Effector memory CD8-positive, alpha-beta T cell (primary cell): ENCODE data around the gene MOB3B.

Source experiments
- ATAC-seq: fragments of 150-1000 bp; cut with Tn5 transposase; replicated peaks from 2 replicates; pipeline ENCODE4 v1.10.0; 2021; ENCODE audit warnings: mild to moderate bottlenecking, moderate library complexity
- DNase-seq, 3 experiments: peaks; one replicate each; pipeline ENCODE4 v3.0.0; 2021
- H3K27ac Mint-ChIP-seq, 2 donors: one replicate each; pipeline ENCODE4 v1.8.0; 2022; ENCODE audit warnings: mild to moderate bottlenecking in 2 of 2, mixed read lengths in 2 of 2, moderate library complexity in 2 of 2
- H3K27me3 Mint-ChIP-seq, 2 donors: one replicate each; pipeline ENCODE4 v1.8.0; 2022; ENCODE audit warnings: mixed read lengths in 2 of 2
- H3K36me3 Mint-ChIP-seq: one replicate; pipeline ENCODE4 v1.8.0; 2022; ENCODE audit warnings: mild to moderate bottlenecking, moderate library complexity, mixed read lengths; ENCODE audit not compliant: insufficient read depth
- H3K4me1 Mint-ChIP-seq, 2 donors: one replicate each; pipeline ENCODE4 v1.8.0; 2022; ENCODE audit warnings: low read depth in 2 of 2, mixed read lengths in 2 of 2
- H3K4me3 Mint-ChIP-seq, 2 donors: one replicate each; pipeline ENCODE4 v1.8.0; 2022; ENCODE audit warnings: mild to moderate bottlenecking in 2 of 2, mixed read lengths in 2 of 2, moderate library complexity in 2 of 2
- H3K9me3 Mint-ChIP-seq, 2 donors: one replicate each; pipeline ENCODE4 v1.8.0; 2022; ENCODE audit warnings: mixed read lengths in 2 of 2

Gene MOB3B

DNA sequence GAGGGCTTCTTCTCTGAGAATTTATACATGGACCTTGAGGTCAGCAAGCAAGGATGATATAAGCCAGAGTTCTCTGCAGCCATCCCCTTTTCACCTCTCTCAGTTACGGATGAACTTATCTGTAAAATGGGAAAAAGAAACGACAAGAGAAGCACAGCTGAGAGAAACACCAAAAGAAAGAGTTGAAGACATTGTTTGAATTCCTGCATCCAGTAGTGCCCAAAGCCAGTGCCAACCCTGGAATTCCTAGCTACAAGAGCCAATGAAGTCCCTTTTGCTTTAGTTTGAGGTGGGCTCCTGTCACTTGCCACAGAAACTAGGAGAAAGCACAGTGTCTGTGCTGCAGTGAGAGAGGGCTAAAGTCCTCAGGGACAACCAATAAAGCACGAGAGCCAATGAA lies 6.6 kb upstream of the MOB3B start:
- Mint-ChIP-seq H3K27me3 (no peaks in the 10 kb centered on the region), H3K36me3 (no peaks in the 10 kb centered on the region), H3K9me3 (no peaks in the 10 kb centered on the region), H3K4me1 (no peaks in the 10 kb centered on the region), H3K4me3 (no peak overlapping the region), H3K27ac (no peak overlapping the region)
- ATAC-seq (no peak), DNase-seq (no peak)

DNA sequence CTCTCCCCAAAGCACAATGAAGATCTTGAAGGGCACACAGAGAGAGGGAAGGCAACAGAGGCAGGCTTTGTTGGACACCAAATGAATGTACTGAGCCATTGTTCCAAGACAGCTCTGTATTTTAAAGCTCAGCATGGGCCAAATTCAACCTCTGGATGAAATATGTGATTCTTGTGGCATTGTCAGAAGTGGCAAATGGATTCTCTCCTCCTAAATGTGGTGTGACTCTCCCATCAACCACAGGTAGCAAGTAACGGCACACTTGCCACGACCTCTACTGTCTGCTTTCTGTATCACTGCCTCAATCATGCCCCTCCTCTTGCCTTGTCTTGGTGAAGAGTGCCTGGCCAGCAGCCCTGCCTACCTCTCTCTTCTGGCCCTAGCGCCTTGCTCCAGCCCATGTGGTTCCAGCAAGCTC lies 6.1 kb upstream of the MOB3B start:
- Mint-ChIP-seq H3K36me3 (no peaks in the 10 kb centered on the region), H3K27me3 (no peaks in the 10 kb centered on the region), H3K4me3 (no peak overlapping the region), H3K9me3 (no peaks in the 10 kb centered on the region), H3K4me1 (no peaks in the 10 kb centered on the region), H3K27ac (no peak overlapping the region)
- no peak for DNase-seq
- ATAC-seq = peak; percentile 47

DNA sequence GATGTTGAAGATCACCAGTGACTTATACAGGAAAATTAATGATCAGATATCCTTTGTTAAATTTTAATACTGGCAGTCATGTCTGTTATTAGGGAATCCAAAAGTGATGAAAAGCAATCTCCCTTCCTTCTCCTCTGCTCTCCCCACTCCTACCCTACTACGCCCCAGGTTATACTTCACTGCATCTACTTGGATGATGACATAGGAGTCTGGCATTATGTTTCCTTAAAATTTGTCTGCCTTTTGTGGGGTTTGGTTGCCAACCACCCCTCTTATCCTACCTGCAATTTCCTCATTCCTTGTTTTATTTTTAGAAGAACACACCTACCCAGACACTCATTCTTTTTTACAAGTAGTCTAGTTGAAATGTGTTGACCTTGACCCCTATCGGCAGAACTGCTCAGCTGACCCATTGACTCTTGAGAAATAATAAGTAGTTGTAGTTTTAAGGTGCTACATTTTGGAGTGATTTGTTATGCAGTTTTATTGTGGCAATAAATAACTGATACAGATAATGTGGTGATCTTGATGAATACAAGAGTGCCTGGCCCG lies 5.1 kb upstream of the MOB3B start:
- Mint-ChIP-seq H3K27ac (no peak overlapping the region), H3K27me3 (no peaks in the 10 kb centered on the region), H3K36me3 (no peaks in the 10 kb centered on the region), H3K4me3 (no peak overlapping the region), H3K4me1 (peaks cover 0 to 2% of the 10 kb centered on the region in 2 donors), H3K9me3 (no peaks in the 10 kb centered on the region)
- ATAC-seq = no peak
- DNase-seq = no peak

DNA sequence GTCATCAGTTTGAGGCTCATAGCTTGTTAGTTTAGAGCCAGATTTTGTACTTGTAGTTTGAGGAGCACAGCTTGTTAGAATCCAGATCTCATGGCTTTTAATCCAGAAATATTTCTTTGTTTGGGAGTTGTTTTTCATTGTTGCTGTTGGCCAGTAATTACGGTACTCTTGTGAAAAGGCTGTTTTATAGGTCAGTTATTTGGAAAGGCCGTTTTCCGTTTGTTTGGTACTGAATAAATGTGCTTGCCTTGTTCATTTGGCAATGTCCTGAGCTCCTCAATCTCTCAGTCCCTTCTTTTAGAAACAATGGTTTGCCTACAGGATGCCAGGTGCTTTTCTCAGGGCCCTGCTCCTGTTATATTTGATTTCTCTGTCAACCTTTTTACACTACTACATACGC lies 4.5 kb upstream of the MOB3B start:
- Mint-ChIP-seq H3K9me3 (no peaks in the 10 kb centered on the region), H3K4me3 (no peak overlapping the region), H3K4me1 (peaks cover 0 to 4% of the 10 kb centered on the region in 2 donors), H3K36me3 (no peaks in the 10 kb centered on the region), H3K27me3 (no peaks in the 10 kb centered on the region), H3K27ac (no peak overlapping the region)
- ATAC-seq (no peak), DNase-seq (no peak)

DNA sequence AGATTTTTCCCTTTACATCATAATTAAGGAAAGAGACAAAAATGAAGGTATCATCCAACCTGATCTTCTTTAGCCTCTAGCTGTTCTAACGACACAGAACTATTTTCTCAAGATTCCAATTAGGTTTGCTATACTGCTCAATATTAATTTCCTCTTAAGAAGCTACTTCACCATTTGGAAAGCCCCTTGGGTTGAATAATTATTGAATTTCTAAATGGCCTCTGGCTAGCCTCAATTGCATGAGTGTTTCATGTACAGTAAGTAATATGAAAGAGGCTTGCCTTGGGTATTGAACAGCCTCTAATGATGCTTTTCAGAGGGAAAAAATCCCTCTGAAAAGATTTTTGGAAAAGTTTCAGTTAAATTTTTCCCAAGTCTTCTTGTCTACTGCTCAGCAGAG lies 3.7 kb upstream of the MOB3B start:
- Mint-ChIP-seq H3K27ac (no peak overlapping the region), H3K27me3 (peaks cover under 1 to 3% of the 10 kb centered on the region in 2 donors), H3K36me3 (no peaks in the 10 kb centered on the region), H3K4me3 (no peak overlapping the region), H3K9me3 (no peaks in the 10 kb centered on the region), H3K4me1 (peaks cover 5 to 7% of the 10 kb centered on the region in 2 donors)
- no peak for DNase-seq
- ATAC-seq = no peak

DNA sequence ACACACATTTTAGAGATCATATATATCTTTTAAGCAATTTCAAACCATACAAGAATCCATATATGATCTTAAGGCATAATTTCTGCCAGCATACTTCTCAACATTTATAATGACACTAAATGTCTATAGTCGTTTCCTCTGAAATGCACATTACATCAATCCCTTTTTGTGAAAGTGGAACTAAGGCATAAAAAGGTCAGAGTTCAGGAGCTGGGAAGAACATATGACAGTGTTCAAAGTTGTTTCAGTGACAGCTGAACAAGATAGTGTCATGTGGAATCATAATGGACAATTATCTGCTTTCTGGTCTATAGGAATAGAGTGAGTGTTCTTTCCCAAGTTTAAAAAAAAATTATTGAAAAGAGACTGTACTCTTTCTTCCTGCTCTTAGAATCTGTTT lies 2.4 kb upstream of the MOB3B start:
- DNase-seq = no peak
- Mint-ChIP-seq H3K36me3 (no peaks in the 10 kb centered on the region), H3K9me3 (no peaks in the 10 kb centered on the region), H3K4me3 (no peak overlapping the region), H3K4me1 (peaks cover 8 to 10% of the 10 kb centered on the region in 2 donors), H3K27ac (no peak overlapping the region), H3K27me3 (peaks cover 5 to 9% of the 10 kb centered on the region in 2 donors)
- ATAC-seq = no peak

DNA sequence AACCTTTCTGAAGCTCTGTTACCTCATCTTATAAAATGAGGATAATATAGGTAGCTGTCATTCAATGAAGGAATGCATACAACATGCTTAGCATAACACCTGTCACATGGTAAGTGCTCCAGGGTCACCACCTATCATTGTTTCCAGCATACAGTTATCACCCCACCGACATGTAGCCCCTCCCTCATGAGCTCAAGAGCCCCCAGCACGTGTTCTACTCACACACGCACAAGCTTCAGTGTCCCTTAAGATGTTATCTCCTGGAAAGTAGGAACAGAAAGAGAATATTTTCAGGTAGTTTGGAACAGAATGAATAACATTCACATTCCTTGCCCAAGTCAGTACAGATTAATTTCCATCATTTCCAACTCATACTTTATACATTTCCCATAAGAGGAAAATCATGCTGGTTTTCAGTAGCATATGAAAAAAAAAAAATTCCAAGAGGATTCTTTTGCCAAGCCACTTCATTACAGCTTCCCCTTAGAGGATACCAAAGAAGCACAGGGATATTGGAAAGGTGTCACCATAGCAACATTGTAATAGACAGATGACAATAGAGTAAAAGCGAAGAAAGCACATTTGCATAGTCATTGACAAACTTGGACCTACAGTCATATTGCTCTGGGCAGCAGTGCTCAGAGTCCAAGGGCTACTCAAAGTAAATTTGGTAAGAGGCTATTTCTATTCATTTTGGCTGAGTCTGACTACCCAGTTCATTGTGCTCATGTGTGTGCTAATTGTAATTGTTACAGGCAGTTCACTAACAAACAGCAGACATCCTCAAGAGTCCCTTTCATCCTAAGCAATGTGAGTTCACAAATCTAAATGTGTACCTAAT lies 1.5 kb upstream of the MOB3B start:
- no peaks in the 10 kb centered on the region for H3K36me3 Mint-ChIP-seq
- peaks cover 5 to 9% of the 10 kb centered on the region in 2 donors for H3K27me3 Mint-ChIP-seq
- ATAC-seq = no peak
- no peaks in the 10 kb centered on the region for H3K9me3 Mint-ChIP-seq
- H3K4me3 Mint-ChIP-seq = no peak overlapping the region
- DNase-seq = no peak
- H3K27ac Mint-ChIP-seq = no peak overlapping the region
- peaks cover 8 to 10% of the 10 kb centered on the region in 2 donors for H3K4me1 Mint-ChIP-seq

DNA sequence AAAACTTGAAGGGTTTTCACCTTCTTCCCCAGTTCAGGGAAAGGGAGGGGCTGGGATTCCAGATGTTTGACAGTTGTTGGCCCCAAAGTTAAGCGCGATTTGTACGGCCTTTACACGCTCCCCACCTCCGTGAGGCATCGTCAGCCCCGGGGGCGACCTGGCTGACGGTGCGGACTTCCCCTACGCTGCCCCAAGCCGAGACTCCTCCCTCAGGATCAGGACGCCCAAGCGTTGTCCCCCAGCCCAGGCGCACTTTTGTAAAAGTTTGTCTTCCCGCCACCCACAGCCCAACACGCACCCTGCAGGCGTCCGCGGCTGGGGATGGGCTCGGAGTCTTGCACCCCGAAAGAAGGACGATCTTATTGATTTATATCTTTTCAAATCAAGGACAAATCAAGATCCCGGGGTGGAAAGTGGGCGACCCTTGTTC lies 713 bp downstream of the MOB3B start:
- Mint-ChIP-seq H3K4me1 (peaks cover 8 to 10% of the 10 kb centered on the region in 2 donors), H3K4me3 (peak overlapping the region; percentile 86 to 89)

DNA sequence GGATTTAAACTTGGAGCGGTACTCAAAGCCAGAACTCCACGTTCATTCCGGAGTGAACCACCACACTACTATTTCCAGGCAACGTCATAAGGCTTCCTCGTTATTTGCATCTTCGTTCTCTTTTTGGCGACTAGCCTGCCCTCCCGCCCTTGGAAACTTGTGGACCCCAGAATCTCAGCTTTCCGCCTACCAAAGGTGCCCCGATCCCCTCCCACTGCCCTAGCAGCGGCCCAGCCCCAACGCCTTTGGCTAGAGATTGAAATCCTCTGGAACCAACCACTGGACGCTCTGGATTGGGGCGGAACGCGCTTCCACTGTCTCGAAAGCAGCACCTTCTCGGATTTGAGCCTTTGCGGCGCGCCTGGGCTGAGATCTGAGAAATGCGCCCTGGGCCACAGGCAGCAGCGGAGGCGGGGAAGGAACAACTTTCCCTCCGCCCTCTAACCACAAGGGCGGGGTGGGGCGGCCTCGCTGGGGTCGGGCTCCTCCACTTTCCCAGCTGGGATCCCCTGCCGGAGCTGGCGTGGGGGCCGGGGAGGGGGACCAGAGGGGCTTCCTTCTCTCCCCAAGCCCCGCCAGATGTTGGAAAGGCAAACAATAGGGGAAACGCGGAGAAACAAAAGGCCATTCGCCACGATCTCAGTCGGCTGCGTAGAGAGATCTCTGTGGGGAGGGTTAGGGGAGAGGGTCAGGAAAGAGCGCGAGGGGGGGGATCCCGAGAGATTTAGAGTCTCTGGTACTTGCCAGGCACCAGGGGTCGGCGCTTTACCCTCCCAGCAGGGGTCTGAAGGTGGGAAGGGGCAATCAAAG lies 1.3 kb downstream of the MOB3B start:
- ATAC-seq (peak; percentile 57), DNase-seq (peak; percentile 31 to 37 (median 33))
- peaks cover 5 to 9% of the 10 kb centered on the region in 2 donors for H3K27me3 Mint-ChIP-seq
- H3K36me3 Mint-ChIP-seq = no peaks in the 10 kb centered on the region
- peak overlapping the region; percentile 66 to 88 for H3K27ac Mint-ChIP-seq
- H3K4me3 Mint-ChIP-seq = peak overlapping the region; percentile 86 to 89
- H3K4me1 Mint-ChIP-seq = peaks cover 8 to 10% of the 10 kb centered on the region in 2 donors
- no peaks in the 10 kb centered on the region for H3K9me3 Mint-ChIP-seq

More for the DNA sequence above, 713 bp downstream of the MOB3B start:
- peak; percentile 19 to 26 (median 23) for DNase-seq
- Mint-ChIP-seq H3K9me3 (no peaks in the 10 kb centered on the region), H3K27me3 (peaks cover 5 to 9% of the 10 kb centered on the region in 2 donors), H3K27ac (peak overlapping the region; percentile 66 to 88), H3K36me3 (no peaks in the 10 kb centered on the region)
- ATAC-seq = peak; percentile 69

DNA sequence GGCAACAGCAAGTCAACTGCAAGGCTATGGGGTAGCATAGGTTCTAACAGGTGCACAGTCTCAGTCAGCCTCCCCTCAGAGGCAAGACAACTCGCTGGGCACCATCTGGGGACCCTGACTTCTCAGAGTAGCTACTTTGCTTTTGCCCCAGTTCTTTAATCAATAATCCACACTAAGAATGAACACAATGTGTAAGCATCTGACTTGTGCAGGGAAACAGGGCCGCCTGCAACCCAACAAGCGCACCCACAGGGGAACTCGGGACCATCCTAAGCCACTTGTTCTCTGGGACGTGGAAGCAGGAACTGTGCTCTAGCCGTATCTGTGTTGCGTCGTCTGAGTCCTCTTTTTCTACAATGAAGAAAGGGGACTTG lies 1.9 kb downstream of the MOB3B start:
- Mint-ChIP-seq H3K9me3 (no peaks in the 10 kb centered on the region), H3K36me3 (no peaks in the 10 kb centered on the region), H3K27ac (peak overlapping the region in 1 of 2 donors; percentile 88), H3K27me3 (peaks cover 5 to 9% of the 10 kb centered on the region in 2 donors), H3K4me1 (peaks cover 8 to 10% of the 10 kb centered on the region in 2 donors), H3K4me3 (peak overlapping the region; percentile 86 to 89)
- DNase-seq = no peak
- ATAC-seq = no peak

DNA sequence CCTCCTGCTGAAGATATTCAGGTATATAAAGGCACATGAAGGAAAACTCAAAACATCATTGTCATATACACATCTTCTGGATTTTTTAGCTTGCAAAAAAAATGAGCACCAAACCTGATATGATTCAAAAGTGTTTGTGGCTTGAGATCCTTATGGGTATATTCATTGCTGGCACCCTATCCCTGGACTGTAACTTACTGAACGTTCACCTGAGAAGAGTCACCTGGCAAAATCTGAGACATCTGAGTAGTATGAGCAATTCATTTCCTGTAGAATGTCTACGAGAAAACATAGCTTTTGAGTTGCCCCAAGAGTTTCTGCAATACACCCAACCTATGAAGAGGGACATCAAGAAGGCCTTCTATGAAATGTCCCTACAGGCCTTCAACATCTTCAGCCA lies 5.4 kb downstream of the MOB3B start, which contains the start of gene IFNK:
Gene IFNK (plus strand): TSS at position 55 of the 400 bp plus-strand sequence. CDS start 47 bp downstream, at position 102.
- H3K27me3 Mint-ChIP-seq = peaks cover 5 to 9% of the 10 kb centered on the region in 2 donors
- peaks cover 3% of the 10 kb centered on the region for H3K36me3 Mint-ChIP-seq
- no peak for ATAC-seq
- no peak for DNase-seq
- H3K4me3 Mint-ChIP-seq = no peak within 1 kb of the TSS
- peak within 1 kb of the TSS in 1 of 2 donors; percentile 15 for H3K27ac Mint-ChIP-seq
- peaks cover 6 to 8% of the 10 kb centered on the region in 2 donors for H3K4me1 Mint-ChIP-seq
- H3K9me3 Mint-ChIP-seq = no peaks in the 10 kb centered on the region

DNA sequence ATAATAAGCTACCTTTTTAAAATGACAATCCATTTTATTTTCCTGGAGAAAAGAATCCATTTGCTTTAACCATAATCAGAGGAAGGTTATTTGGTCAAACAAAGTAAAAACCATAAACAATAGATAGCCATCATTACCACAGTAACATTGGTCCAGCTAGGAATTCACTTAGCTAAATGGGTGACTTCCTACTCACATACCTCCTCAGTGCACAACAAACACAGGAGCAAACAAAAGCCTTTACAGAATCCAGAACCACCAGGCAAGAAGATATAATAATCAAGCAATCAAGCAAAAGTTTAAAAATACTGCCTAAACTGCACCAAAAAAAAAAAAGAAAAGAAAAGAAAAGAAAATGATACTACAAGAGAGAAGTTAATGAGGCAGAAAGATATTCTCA lies 6.5 kb downstream of the MOB3B start:
- Mint-ChIP-seq H3K9me3 (no peaks in the 10 kb centered on the region), H3K36me3 (peaks cover 3% of the 10 kb centered on the region), H3K27me3 (peaks cover 3 to 5% of the 10 kb centered on the region in 2 donors), H3K4me3 (no peak overlapping the region), H3K4me1 (peaks cover 2% of the 10 kb centered on the region in 2 donors), H3K27ac (peak overlapping the region in 1 of 2 donors; percentile 15)
- DNase-seq (no peak), ATAC-seq (no peak)

DNA sequence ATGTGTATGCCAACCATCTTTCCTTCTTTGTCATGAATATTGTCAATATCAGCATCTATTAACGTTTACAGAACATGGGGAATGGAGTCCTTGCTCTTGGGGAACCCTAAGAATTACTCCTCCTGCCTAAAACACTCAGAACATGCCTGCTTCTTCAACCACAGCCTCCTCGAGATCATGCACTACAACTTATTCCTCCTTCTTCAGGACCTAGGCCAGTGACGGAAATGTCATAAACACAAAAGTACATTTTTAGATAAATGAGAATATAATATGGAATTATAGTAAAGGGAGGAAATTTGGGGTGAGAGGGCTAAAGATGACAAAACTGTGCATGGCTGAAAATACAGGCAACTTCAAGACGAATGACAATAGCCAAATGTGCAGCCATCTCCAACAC lies 8.6 kb downstream of the MOB3B start:
- Mint-ChIP-seq H3K4me3 (no peak overlapping the region), H3K27ac (no peak overlapping the region), H3K27me3 (no peaks in the 10 kb centered on the region), H3K4me1 (no peaks in the 10 kb centered on the region), H3K9me3 (no peaks in the 10 kb centered on the region), H3K36me3 (peaks cover 3% of the 10 kb centered on the region)
- ATAC-seq = no peak
- no peak for DNase-seq
